CD4-positive, alpha-beta T cell treated with Interleukin-12 subunit alpha and Interleukin-12 subunit beta, for 1 hour (primary cell): ENCODE measurements around the gene TAF4.

Experiments used
- DNase-seq: peaks from one replicate; pipeline ENCODE4 v3.0.0-alpha.2; 2020

Gene TAF4

GRCh38 chr20:62019881-62020492 lies 45.7 kb downstream of the TAF4 start:
- no peak for DNase-seq

- no peak for DNase-seq
These were observed 46.4 kb downstream of the TAF4 start for GRCh38 chr20:62019144-62019805.

- DNase-seq = no peak
These were observed 47.1 kb downstream of the TAF4 start for GRCh38 chr20:62018437-62019143.

- no peak for DNase-seq
These were observed 50.0 kb downstream of the TAF4 start for GRCh38 chr20:62015540-62016288.

GRCh38 chr20:62014889-62015537 lies 50.7 kb downstream of the TAF4 start:
- no peak for DNase-seq

- DNase-seq = no peak
These were observed 51.2 kb downstream of the TAF4 start for GRCh38 chr20:62014488-62014775.

- no peak for DNase-seq
These were observed 53.0 kb downstream of the TAF4 start for GRCh38 chr20:62012631-62013030.

- DNase-seq = no peak
These were observed 53.6 kb downstream of the TAF4 start for GRCh38 chr20:62011938-62012534.

GRCh38 chr20:62011403-62011790 lies 54.3 kb downstream of the TAF4 start:
- no peak for DNase-seq

- DNase-seq = peak; percentile 74
These were observed 54.9 kb downstream of the TAF4 start for GRCh38 chr20:62010551-62011402.

- DNase-seq = no peak
These were observed 55.7 kb downstream of the TAF4 start for GRCh38 chr20:62009869-62010445.

- no peak for DNase-seq
These were observed 56.4 kb downstream of the TAF4 start for GRCh38 chr20:62009322-62009721.

GRCh38 chr20:62008643-62009183 lies 57.0 kb downstream of the TAF4 start:
- DNase-seq = no peak

- DNase-seq = no peak
These were observed 58.5 kb downstream of the TAF4 start for GRCh38 chr20:62007127-62007647.

- DNase-seq = no peak
These were observed 59.2 kb downstream of the TAF4 start for GRCh38 chr20:62006482-62006881.

GRCh38 chr20:62004614-62005013 lies 61.1 kb downstream of the TAF4 start:
- DNase-seq = no peak

GRCh38 chr20:62003567-62004405 lies 61.9 kb downstream of the TAF4 start:
- no peak for DNase-seq

- no peak for DNase-seq
These were observed 62.7 kb downstream of the TAF4 start for GRCh38 chr20:62002882-62003480.

GRCh38 chr20:62001178-62001715 lies 64.4 kb downstream of the TAF4 start:
- no peak for DNase-seq
